Posterior cingulate gyrus (tissue), 11 donors: ENCODE measurements around the gene PPP2R1A.

Experiments
- DNase-seq, 10 donors: peaks; one replicate each; pipeline versions ENCODE4 v3.0.0 to v3.0.0-alpha.2; 2020 to 2021; ENCODE audit warnings: mixed read lengths in 3 of 10
- intact Hi-C: fragments of 100-400 bp; cut with DNase I; formaldehyde crosslinking; loops from one replicate; pipeline ENCODE4 v1.15.1; 2023

PPP2R1A gene

GRCh38 chr19:52189735-52190486 lies at the start of gene PPP2R1A:
PPP2R1A (plus strand) TSS chr19:52190052; CDS start chr19:52190097, 45 bp downstream.
- peak; percentile 98 to 100 (median 99) for DNase-seq
- intact Hi-C loops, result loop anchor here (1.0 to 2.0 kb wide), 2 partner anchors 19 to 51 kb away; partner anchors contain the start of genes ZNF616 and ZNF836

GRCh38 chr19:52141203-52141602 lies 48.6 kb upstream of the PPP2R1A start:
- intact Hi-C loops, result loop anchor here (5.0 kb wide), 1 partner anchor 44 kb away; the partner anchor contains the start of gene ZNF841
- DNase-seq, result no peak

- DNase-seq, result no peak
- intact Hi-C loops, result loop anchor here (5.0 kb wide), 1 partner anchor 45 kb away; the partner anchor contains the start of gene ZNF841
These were observed 47.8 kb upstream of the PPP2R1A start for GRCh38 chr19:52142001-52142595.

- intact Hi-C loops, result no loop called here
- DNase-seq, result no peak
These were observed 41.6 kb upstream of the PPP2R1A start for GRCh38 chr19:52148256-52148655.

GRCh38 chr19:52155596-52156359 lies 34.1 kb upstream of the PPP2R1A start:
- intact Hi-C loops, result no loop called here
- no peak for DNase-seq

- intact Hi-C loops, result no loop called here
- DNase-seq, result no peak
These were observed 19.5 kb upstream of the PPP2R1A start for GRCh38 chr19:52170304-52170703.

- peak in 4 of 10 donors; percentile 10 to 21 (median 15) for DNase-seq
These were observed 19.0 kb upstream of the PPP2R1A start for GRCh38 chr19:52170863-52171320.

GRCh38 chr19:52171321-52172169 lies 18.3 kb upstream of the PPP2R1A start, which contains the start of gene ZNF836:
ZNF836 (minus strand) TSS chr19:52171621; CDS start chr19:52168072, 3,549 bp downstream.
- intact Hi-C loops, result loop anchor here (1.0 kb wide), 1 partner anchor 18 kb away; no protein-coding TSS in a partner anchor
- DNase-seq, result peak; percentile 62 to 96 (median 82)

More at GRCh38 chr19:52170863-52171320, 19.0 kb upstream of the PPP2R1A start:
- intact Hi-C loops, result loop anchor here (1.0 kb wide), 1 partner anchor 18 kb away; no protein-coding TSS in a partner anchor

- no peak for DNase-seq
- intact Hi-C loops, result no loop called here
These were observed 17.5 kb upstream of the PPP2R1A start for GRCh38 chr19:52172347-52172746.

GRCh38 chr19:52176574-52176973 lies 13.3 kb upstream of the PPP2R1A start:
- intact Hi-C loops, result no loop called here
- no peak for DNase-seq

- intact Hi-C loops, result no loop called here
- no peak for DNase-seq
These were observed 2.4 kb upstream of the PPP2R1A start for GRCh38 chr19:52187407-52187806.

GRCh38 chr19:52188822-52189734 lies 774 bp upstream of the PPP2R1A start:
- intact Hi-C loops, result loop anchor here (1.0 to 2.0 kb wide), 2 partner anchors 18 to 50 kb away; partner anchors contain the start of genes ZNF616 and ZNF836
- DNase-seq, result peak in 6 of 10 donors; percentile 47 to 100 (median 74)

GRCh38 chr19:52190487-52191293 lies 838 bp downstream of the PPP2R1A start:
- intact Hi-C loops, result no loop called here

GRCh38 chr19:52191389-52191788 lies 1.5 kb downstream of the PPP2R1A start:
- intact Hi-C loops, result no loop called here

More at GRCh38 chr19:52190487-52191293, 838 bp downstream of the PPP2R1A start:
- DNase-seq, result peak in 4 of 10 donors; percentile 9 to 84 (median 44)

GRCh38 chr19:52191951-52192350 lies 2.1 kb downstream of the PPP2R1A start:
- intact Hi-C loops, result no loop called here
- DNase-seq, result no peak

More at GRCh38 chr19:52191389-52191788, 1.5 kb downstream of the PPP2R1A start:
- no peak for DNase-seq

GRCh38 chr19:52196256-52196967 lies 6.6 kb downstream of the PPP2R1A start:
- no peak for DNase-seq
- intact Hi-C loops, result no loop called here

- intact Hi-C loops, result no loop called here
- no peak for DNase-seq
These were observed 8.1 kb downstream of the PPP2R1A start for GRCh38 chr19:52197964-52198363.
